Stimulated activated CD4-positive, alpha-beta T cell treated with anti-CD3 and anti-CD28 coated beads, Interleukin-15, amount 100 ng/mL, for 48 hours (primary cell): ENCODE data around the gene KATNB1.
"Not testable (repeated sequence)": the region's sequence is repeated elsewhere in the genome, so short reads cannot be mapped to it uniquely, and the experiment has no call there.

Experiments used
- DNase-seq, 2 donors: peaks; one replicate each; pipeline ENCODE4 v3.0.0-alpha.2; 2020; ENCODE audit warnings: low read depth in 2 of 2

The KATNB1 gene

GRCh38 chr16:57791195-57791892 lies 55.8 kb downstream of the KATNB1 start:
- DNase-seq: no peak

- no peak for DNase-seq
Observed at GRCh38 chr16:57791893-57792461, 56.4 kb downstream of the KATNB1 start.

GRCh38 chr16:57794849-57795430 lies 59.4 kb downstream of the KATNB1 start:
- DNase-seq: no peak

- DNase-seq: peak in 1 of 2 donors; percentile 2
Observed at GRCh38 chr16:57795431-57795878, 59.9 kb downstream of the KATNB1 start.

- DNase-seq: not testable (repeated sequence)
Observed at GRCh38 chr16:57796014-57796413, 60.4 kb downstream of the KATNB1 start.

GRCh38 chr16:57797216-57797525 lies 61.6 kb downstream of the KATNB1 start:
- DNase-seq: no peak

- DNase-seq: no peak
Observed at GRCh38 chr16:57797526-57798266, 62.1 kb downstream of the KATNB1 start.

- no peak for DNase-seq
Observed at GRCh38 chr16:57798267-57798810, 62.8 kb downstream of the KATNB1 start.

GRCh38 chr16:57798953-57799599 lies 63.5 kb downstream of the KATNB1 start:
- DNase-seq: no peak

GRCh38 chr16:57799600-57800199 lies 64.1 kb downstream of the KATNB1 start:
- DNase-seq: no peak

- no peak for DNase-seq
Observed at GRCh38 chr16:57800200-57801097, 64.9 kb downstream of the KATNB1 start.

- DNase-seq: no peak
Observed at GRCh38 chr16:57801098-57801808, 65.7 kb downstream of the KATNB1 start.

- no peak for DNase-seq
Observed at GRCh38 chr16:57801809-57802340, 66.3 kb downstream of the KATNB1 start.

- DNase-seq: peak; percentile 45 to 59
Observed at GRCh38 chr16:57802341-57803133, 67.0 kb downstream of the KATNB1 start, which contains the start of gene KIFC3. KIFC3 (minus strand) TSS chr16:57802491; CDS start chr16:57798243, 4,248 bp downstream.

GRCh38 chr16:57803134-57803990 lies 67.8 kb downstream of the KATNB1 start:
- DNase-seq: no peak

GRCh38 chr16:57804111-57804837 lies 68.7 kb downstream of the KATNB1 start:
- DNase-seq: no peak

- no peak for DNase-seq
Observed at GRCh38 chr16:57805176-57805575, 69.6 kb downstream of the KATNB1 start.
